Measurements from ENCODE around the gene PAPOLB. TPM values are rescaled to one million over a fixed set of nuclear protein-coding genes. Genes with fewer than 3 reads are reported as not detected.

PAPOLB gene
- total and polyA plus RNA-seq, 10 of the 15 experiments (the other 5 are each of a cell fraction or from before 2014, with no cell fraction given) = 0.01 TPM; not detected in 9

- no TSS peak for BruUV-seq (replicated peaks)
- CTCF ChIA-PET = no interaction called here
- FAIRE-seq = no peak
Observed at GRCh38 chr7:4822677-4823076, 39.2 kb downstream of the PAPOLB start.

More at GRCh38 chr7:4822677-4823076, 39.2 kb downstream of the PAPOLB start:
- no peak overlapping the region for H2AFZ ChIP-seq (ENCODE audit: control insufficient read depth, low read depth, low read length)
- ATAC-seq = no peak
- no peaks in the 10 kb centered on the region for H3K36me3 ChIP-seq (ENCODE audit: control insufficient read depth in 2 of 2, insufficient read depth in 2 of 2, low read length in 1 of 2)
- RAD21 ChIA-PET (ENCODE audit: unreplicated experiment) = no interaction called here
- TF ChIP-seq CHD2 (IDR thresholded peaks at IDR 0.05; ENCODE audit: borderline replicate concordance, low read depth, low read length) (no peak), BCLAF1 (IDR thresholded peaks at IDR 0.05) (no peak), CREM (IDR thresholded peaks at IDR 0.05; ENCODE audit: low read depth) (no peak), NFYA (IDR thresholded peaks at IDR 0.05; ENCODE audit: borderline replicate concordance, low read depth, low read length) (no peak), STAT3 (IDR thresholded peaks at IDR 0.05; ENCODE audit: low read depth, low read length) (no peak), ESRRA (IDR thresholded peaks at IDR 0.05; ENCODE audit: low read length) (no peak), SIX5 (IDR thresholded peaks at IDR 0.05; ENCODE audit: low read depth, low read length, severe bottlenecking) (no peak), SP1 (IDR thresholded peaks at IDR 0.05; ENCODE audit: low read depth, low read length) (no peak), NRF1 (conservative IDR thresholded peaks at IDR 0.05; ENCODE audit: low read depth, low read length) (no peak), E4F1 (IDR thresholded peaks at IDR 0.05; ENCODE audit: borderline replicate concordance, partially characterized antibody) (no peak), BCL3 (IDR thresholded peaks at IDR 0.05; ENCODE audit: borderline replicate concordance, insufficient read depth, low read depth, low read length, poor library complexity, severe bottlenecking) (no peak), PAX8 (IDR thresholded peaks at IDR 0.05) (no peak), BRCA1 (IDR thresholded peaks at IDR 0.05; ENCODE audit: low read depth, low read length) (no peak), RAD21 (IDR thresholded peaks at IDR 0.05; ENCODE audit: insufficient read depth, low read depth, low read length) (no peak), SMC3 (IDR thresholded peaks at IDR 0.05; ENCODE audit: borderline replicate concordance, low read length) (no peak), NKRF (conservative IDR thresholded peaks at IDR 0.05) (no peak)
- no peak overlapping the region for H3K9ac ChIP-seq (ENCODE audit: control insufficient read depth, insufficient read depth, low read length)
- POLR2A ChIA-PET = no interaction called here
- no peaks in the 10 kb centered on the region for H3K4me1 ChIP-seq (ENCODE audit: control insufficient read depth, insufficient read depth, low read length)
- H4K20me1 ChIP-seq (ENCODE audit: control insufficient read depth, insufficient read depth) = no peaks in the 10 kb centered on the region
- intact Hi-C loops (cut with micrococcal nuclease; ENCODE audit: unreplicated experiment) = loop anchor here (10.0 kb wide), 1 partner anchor 152 kb away; no protein-coding TSS in a partner anchor
- 57% methylated on average over 9 of the region's 9 CpGs for WGBS (ENCODE audit: insufficient coverage, insufficient replicate concordance, low lambda C conversion rate, missing lambda C conversion rate)
- in situ Hi-C loops (cut with MboI) = no loop called here
- no peak overlapping the region for H3K4me2 ChIP-seq (ENCODE audit: control insufficient read depth, insufficient read depth)
- H3K79me2 ChIP-seq (ENCODE audit: control insufficient read depth, insufficient read depth, low read length) = no peaks in the 10 kb centered on the region
- no peaks in the 10 kb centered on the region for H3K9me3 ChIP-seq (replicated peaks; ENCODE audit: control insufficient read depth, insufficient read depth, low read length)
- DNase-seq (ENCODE audit: low read depth, low spot score) = no peak
- no peak overlapping the region for H3K4me3 ChIP-seq
- SMC1A ChIA-PET (ENCODE audit: uncharacterized antibody, unreplicated experiment) = no interaction called here
- H3K27ac ChIP-seq (ENCODE audit: control insufficient read depth, insufficient read depth) = no peak overlapping the region
- H3K27me3 ChIP-seq (replicated peaks in 1 of 2; ENCODE audit: control insufficient read depth in 2 of 2, insufficient read depth in 2 of 2, low read length in 1 of 2) = no peaks in the 10 kb centered on the region

Data from GM12878 (cell line).